Osteoblast (primary cell): Measurements from ENCODE around the gene DGAT2L6. TPM values are rescaled to one million over a fixed set of nuclear protein-coding genes. Genes with fewer than 3 reads are reported as not detected.
"Not testable (repeated sequence)": the region's sequence is repeated elsewhere in the genome, so short reads cannot be mapped to it uniquely, and the experiment has no call there.

Experiments used
- DNase-seq: peaks from one replicate; pipeline ENCODE4 v3.0.0; 2011; ENCODE audit warnings: low spot score, mixed read lengths; ENCODE audit not compliant: insufficient read length; ENCODE audit errors: missing footprints
- H2AFZ ChIP-seq: 2 replicates; pipeline ENCODE4 v1.6.0; 2011; ENCODE audit warnings: mild to moderate bottlenecking, low read length
- H3K27ac ChIP-seq: 2 replicates; pipeline ENCODE4 v1.5.1; 2011; ENCODE audit warnings: mild to moderate bottlenecking, low read depth, low read length, moderate library complexity
- H3K27me3 ChIP-seq: 2 replicates; pipeline ENCODE4 v1.6.0; 2012; ENCODE audit warnings: mild to moderate bottlenecking, control low read depth, inconsistent platforms, low read length, moderate library complexity; ENCODE audit not compliant: insufficient read depth
- H3K36me3 ChIP-seq: 2 replicates; pipeline ENCODE4 v1.5.1; 2011; ENCODE audit warnings: mild to moderate bottlenecking, low read length, control low read depth, moderate library complexity; ENCODE audit not compliant: insufficient read depth
- H3K4me1 ChIP-seq: 2 replicates; pipeline ENCODE4 v1.5.1; 2011; ENCODE audit warnings: mild to moderate bottlenecking, low read length, control low read depth, moderate library complexity; ENCODE audit not compliant: insufficient read depth
- H3K4me2 ChIP-seq: 2 replicates; pipeline ENCODE4 v1.6.0; 2011; ENCODE audit warnings: mild to moderate bottlenecking, low read length; ENCODE audit not compliant: insufficient read depth
- H3K4me3 ChIP-seq: fragments of 200-600 bp; sonication (generic); 3 replicates; pipeline ENCODE4 v1.5.1; 2012; ENCODE audit warnings: mild to moderate bottlenecking, low read length, inconsistent platforms; ENCODE audit not compliant: insufficient read depth
- H3K79me2 ChIP-seq: 2 replicates; pipeline ENCODE4 v1.6.0; 2012; ENCODE audit warnings: mild to moderate bottlenecking, low read length, control low read depth, inconsistent platforms; ENCODE audit not compliant: insufficient read depth
- H3K9me3 ChIP-seq: 2 replicates; pipeline ENCODE4 v1.5.1; 2011; ENCODE audit warnings: low read depth, low read length, control low read depth
- H4K20me1 ChIP-seq: 2 replicates; pipeline ENCODE4 v1.6.0; 2012; ENCODE audit warnings: mild to moderate bottlenecking, low read length, control low read depth; ENCODE audit not compliant: insufficient read depth
- total RNA-seq: library from RNA; depleted of rRNA; stranded (reverse); fragments of >200 nt; gene quantifications from 2 replicates; pipeline ENCODE4 v1.2.3, GENCODE V29; 2012
- TF ChIP-seq, protein P1 (sequence below): IDR thresholded peaks from 2 replicates; pipeline ENCODE4 v1.5.1; 2011; ENCODE audit warnings: mild to moderate bottlenecking, low read depth, low read length, moderate library complexity; ENCODE audit errors: extremely low read depth

Gene DGAT2L6
- total RNA-seq, 1 donor: not detected

GRCh38 chrX:70208479-70208878 is 31.2 kb downstream of the DGAT2L6 start:
- H2AFZ ChIP-seq: no peak overlapping the region
- no peaks in the 10 kb centered on the region for H3K79me2 ChIP-seq
- TF ChIP-seq, protein P1, sequence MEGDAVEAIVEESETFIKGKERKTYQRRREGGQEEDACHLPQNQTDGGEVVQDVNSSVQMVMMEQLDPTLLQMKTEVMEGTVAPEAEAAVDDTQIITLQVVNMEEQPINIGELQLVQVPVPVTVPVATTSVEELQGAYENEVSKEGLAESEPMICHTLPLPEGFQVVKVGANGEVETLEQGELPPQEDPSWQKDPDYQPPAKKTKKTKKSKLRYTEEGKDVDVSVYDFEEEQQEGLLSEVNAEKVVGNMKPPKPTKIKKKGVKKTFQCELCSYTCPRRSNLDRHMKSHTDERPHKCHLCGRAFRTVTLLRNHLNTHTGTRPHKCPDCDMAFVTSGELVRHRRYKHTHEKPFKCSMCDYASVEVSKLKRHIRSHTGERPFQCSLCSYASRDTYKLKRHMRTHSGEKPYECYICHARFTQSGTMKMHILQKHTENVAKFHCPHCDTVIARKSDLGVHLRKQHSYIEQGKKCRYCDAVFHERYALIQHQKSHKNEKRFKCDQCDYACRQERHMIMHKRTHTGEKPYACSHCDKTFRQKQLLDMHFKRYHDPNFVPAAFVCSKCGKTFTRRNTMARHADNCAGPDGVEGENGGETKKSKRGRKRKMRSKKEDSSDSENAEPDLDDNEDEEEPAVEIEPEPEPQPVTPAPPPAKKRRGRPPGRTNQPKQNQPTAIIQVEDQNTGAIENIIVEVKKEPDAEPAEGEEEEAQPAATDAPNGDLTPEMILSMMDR: no peak
- no peak for DNase-seq
- no peaks in the 10 kb centered on the region for H3K9me3 ChIP-seq
- H3K4me1 ChIP-seq: no peaks in the 10 kb centered on the region
- no peak overlapping the region for H3K4me2 ChIP-seq
- no peaks in the 10 kb centered on the region for H4K20me1 ChIP-seq
- no peaks in the 10 kb centered on the region for H3K36me3 ChIP-seq
- no peak overlapping the region for H3K27ac ChIP-seq
- H3K4me3 ChIP-seq: no peak overlapping the region
- H3K27me3 ChIP-seq: peaks cover 9% of the 10 kb centered on the region

- H4K20me1 ChIP-seq, H2AFZ ChIP-seq, H3K4me3 ChIP-seq, H3K4me1 ChIP-seq, H3K27me3 ChIP-seq, H3K27ac ChIP-seq, H3K4me2 ChIP-seq, H3K9me3 ChIP-seq, DNase-seq, H3K36me3 ChIP-seq, H3K79me2 ChIP-seq: not testable (repeated sequence)
Measured at GRCh38 chrX:70209570-70209969, 32.3 kb downstream of the DGAT2L6 start.

DNA sequence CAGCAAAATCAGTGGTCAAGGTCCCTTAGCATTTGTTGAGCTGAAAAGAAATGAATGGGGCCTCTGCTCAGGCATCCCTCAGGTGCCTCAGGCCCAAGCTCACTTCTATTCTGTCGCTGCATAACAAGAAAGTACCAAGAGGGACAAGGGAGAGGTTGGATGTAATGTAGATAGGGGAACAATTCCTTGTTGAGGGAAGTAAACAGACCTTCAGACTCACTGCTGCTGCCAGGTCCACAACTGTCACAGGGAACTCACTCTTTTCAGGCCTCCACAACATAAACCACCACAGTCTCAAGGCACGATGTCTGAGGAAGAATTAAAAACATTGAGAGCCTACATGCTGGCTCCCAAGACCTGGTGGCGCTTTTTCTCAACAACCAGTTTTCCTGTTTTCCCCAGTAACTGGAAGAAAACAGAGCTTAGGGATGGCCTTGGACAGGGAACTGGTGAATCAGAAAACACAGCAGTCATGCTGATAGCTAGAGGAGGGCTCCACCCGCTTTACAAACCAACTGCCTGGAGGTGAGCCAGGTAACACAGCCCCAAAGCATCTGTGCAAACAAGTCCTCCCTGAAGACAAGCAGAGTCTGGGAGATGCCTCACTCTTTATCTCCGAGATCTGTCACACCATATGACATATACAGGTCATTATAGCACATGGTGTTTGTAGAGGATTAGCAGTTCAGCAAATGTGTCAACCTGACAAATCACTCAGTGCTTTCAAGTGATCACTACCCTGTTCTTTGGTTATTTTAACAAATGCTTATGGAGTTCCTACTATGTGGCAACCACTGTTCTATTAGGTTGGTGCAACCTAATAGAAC is 42.9 kb downstream of the DGAT2L6 start:
- H3K27ac ChIP-seq: no peak overlapping the region
- no peak overlapping the region for H3K4me3 ChIP-seq
- peaks cover 3% of the 10 kb centered on the region for H3K4me1 ChIP-seq
- H3K36me3 ChIP-seq: no peaks in the 10 kb centered on the region
- no peak overlapping the region for H2AFZ ChIP-seq
- H3K9me3 ChIP-seq: no peaks in the 10 kb centered on the region
- DNase-seq: peak; percentile 35
- H3K27me3 ChIP-seq: peaks cover 10% of the 10 kb centered on the region
- TF ChIP-seq, protein P1: no peak
- no peaks in the 10 kb centered on the region for H3K79me2 ChIP-seq
- no peak overlapping the region for H3K4me2 ChIP-seq
- no peaks in the 10 kb centered on the region for H4K20me1 ChIP-seq

GRCh38 chrX:70226048-70226447 is 48.8 kb downstream of the DGAT2L6 start:
- H3K9me3 ChIP-seq: no peaks in the 10 kb centered on the region
- no peaks in the 10 kb centered on the region for H3K4me1 ChIP-seq
- no peak overlapping the region for H3K4me3 ChIP-seq
- no peak overlapping the region for H2AFZ ChIP-seq
- H3K79me2 ChIP-seq: no peaks in the 10 kb centered on the region
- TF ChIP-seq, protein P1: no peak
- peaks cover 9% of the 10 kb centered on the region for H3K27me3 ChIP-seq
- H3K36me3 ChIP-seq: no peaks in the 10 kb centered on the region
- no peak overlapping the region for H3K27ac ChIP-seq
- DNase-seq: no peak
- no peaks in the 10 kb centered on the region for H4K20me1 ChIP-seq
- H3K4me2 ChIP-seq: no peak overlapping the region
